ENCODE data around the gene EPO. TPM values are rescaled to one million over a fixed set of nuclear protein-coding genes. Genes with fewer than 3 reads are reported as not detected.
"Not testable (repeated sequence)": the region's sequence is repeated elsewhere in the genome, so short reads cannot be mapped to it uniquely, and the experiment has no call there.

Gene EPO
- total RNA-seq, 1 donor from 2014 or later, result not detected

GRCh38 chr7:100705320-100705752 is 14.9 kb upstream of the EPO start:
- DNase-seq (ENCODE audit: low spot score), result peak; percentile 70

GRCh38 chr7:100705753-100706671 is 14.3 kb upstream of the EPO start, which contains the start of gene POP7:
POP7 (plus strand) TSS chr7:100706121; CDS start chr7:100706831, 710 bp downstream.
- DNase-seq (ENCODE audit: low spot score), result peak; percentile 99

GRCh38 chr7:100706672-100707311 is 13.5 kb upstream of the EPO start:
- no peak for DNase-seq (ENCODE audit: low spot score)

GRCh38 chr7:100708395-100708794 is 11.9 kb upstream of the EPO start:
- no peak for DNase-seq (ENCODE audit: low spot score)

- DNase-seq (ENCODE audit: low spot score), result no peak
These were observed 9.8 kb upstream of the EPO start for GRCh38 chr7:100710452-100710851.

- DNase-seq (ENCODE audit: low spot score), result no peak
These were observed 8.9 kb upstream of the EPO start for GRCh38 chr7:100711369-100711768.

GRCh38 chr7:100714725-100715124 is 5.5 kb upstream of the EPO start:
- no peak for DNase-seq (ENCODE audit: low spot score)

- not testable (repeated sequence) for DNase-seq (ENCODE audit: low spot score)
These were observed 3.2 kb upstream of the EPO start for GRCh38 chr7:100717073-100717472.

- no peak for DNase-seq (ENCODE audit: low spot score)
These were observed 567 bp upstream of the EPO start for GRCh38 chr7:100719523-100720278.

GRCh38 chr7:100720671-100721504 is 620 bp downstream of the EPO start:
- no peak for DNase-seq (ENCODE audit: low spot score)

- DNase-seq (ENCODE audit: low spot score), result no peak
These were observed 1.2 kb downstream of the EPO start for GRCh38 chr7:100721505-100721812.

- no peak for DNase-seq (ENCODE audit: low spot score)
These were observed 2.4 kb downstream of the EPO start for GRCh38 chr7:100722480-100723212.

GRCh38 chr7:100723732-100724275 is 3.5 kb downstream of the EPO start:
- no peak for DNase-seq (ENCODE audit: low spot score)

- not testable (repeated sequence) for DNase-seq (ENCODE audit: low spot score)
These were observed 4.1 kb downstream of the EPO start for GRCh38 chr7:100724364-100724763.

- DNase-seq (ENCODE audit: low spot score), result no peak
These were observed 6.9 kb downstream of the EPO start for GRCh38 chr7:100726996-100727761.

- no peak for DNase-seq (ENCODE audit: low spot score)
These were observed 7.9 kb downstream of the EPO start for GRCh38 chr7:100728196-100728595.

- no peak for DNase-seq (ENCODE audit: low spot score)
These were observed 10.0 kb downstream of the EPO start for GRCh38 chr7:100730136-100730800.

- DNase-seq (ENCODE audit: low spot score), result no peak
These were observed 11.8 kb downstream of the EPO start for GRCh38 chr7:100731937-100732636.

Measured in mucosa of gallbladder (tissue), 1 donor.